ENCODE data around the gene U2SURP.

The U2SURP gene

DNA sequence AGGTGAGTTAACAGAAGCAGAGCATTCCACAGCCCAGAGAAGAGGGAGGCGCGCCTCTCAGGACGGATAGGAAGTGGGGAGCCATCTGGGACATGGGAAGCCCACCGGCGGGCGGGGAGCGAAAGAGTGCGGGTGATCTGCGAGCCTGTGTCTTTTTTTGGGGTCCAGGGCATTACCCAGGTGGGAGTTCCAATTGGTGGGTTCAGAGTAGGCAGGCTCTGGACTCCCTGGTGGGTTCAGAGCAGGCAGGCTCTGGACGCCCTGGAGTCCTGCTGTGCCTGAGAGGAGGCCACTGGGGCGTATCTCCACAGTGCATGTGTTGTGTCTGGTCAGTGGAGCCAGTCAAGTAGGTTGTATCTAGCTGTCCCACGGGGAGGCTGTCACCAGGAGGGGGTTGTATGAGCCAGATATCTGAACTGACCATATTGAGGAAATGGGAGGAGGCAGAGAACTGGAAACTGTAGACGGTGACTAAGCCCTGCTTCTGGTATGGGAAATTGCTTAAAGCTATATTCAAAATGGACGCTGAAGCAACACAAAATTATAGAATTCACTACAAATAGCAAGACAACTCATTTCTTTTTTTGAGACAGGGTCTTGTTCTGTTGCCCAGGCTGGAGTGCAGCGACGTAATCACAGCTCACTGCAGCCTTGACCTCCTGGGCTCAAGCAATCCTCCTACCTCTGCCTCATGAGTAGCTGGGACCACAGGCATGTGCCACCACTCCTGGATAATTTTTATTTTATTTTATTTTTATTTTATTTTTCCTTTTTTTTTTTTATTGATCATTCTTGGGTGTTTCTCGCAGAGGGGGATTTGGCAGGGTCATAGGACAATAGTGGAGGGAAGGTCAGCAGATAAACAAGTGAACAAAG, 83.7 kb downstream of the U2SURP start:
- Mint-ChIP-seq H3K36me3 (ENCODE audit: low read depth) (no peaks in the 10 kb centered on the region), H3K27ac (no peak overlapping the region), H3K4me1 (ENCODE audit: low read depth) (peaks cover 7% of the 10 kb centered on the region), H3K27me3 (no peaks in the 10 kb centered on the region), H3K9me3 (no peaks in the 10 kb centered on the region), H3K4me3 (no peak overlapping the region)

DNA sequence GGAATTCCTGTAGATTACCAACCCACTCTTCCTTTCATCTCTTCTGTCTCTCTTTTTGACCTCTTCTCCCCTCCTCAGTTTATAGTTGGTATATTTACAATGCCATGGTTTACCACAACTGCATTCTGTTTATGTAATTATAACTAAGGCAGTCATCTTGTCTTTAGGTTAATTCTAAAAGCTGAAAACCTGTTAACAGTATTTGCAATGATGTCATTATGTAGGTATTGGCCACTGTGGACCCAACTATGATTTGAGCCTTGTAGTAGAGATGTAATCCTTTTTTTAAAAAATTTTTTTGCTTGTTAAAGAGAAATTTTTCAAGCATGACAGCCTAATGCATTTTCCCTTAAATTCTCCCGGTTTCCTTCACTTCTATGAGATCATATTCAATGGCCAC, 87.5 kb downstream of the U2SURP start:
- Mint-ChIP-seq H3K4me1 (ENCODE audit: low read depth) (no peaks in the 10 kb centered on the region), H3K9me3 (no peaks in the 10 kb centered on the region), H3K27me3 (no peaks in the 10 kb centered on the region), H3K4me3 (no peak overlapping the region), H3K27ac (no peak overlapping the region), H3K36me3 (ENCODE audit: low read depth) (no peaks in the 10 kb centered on the region)

DNA sequence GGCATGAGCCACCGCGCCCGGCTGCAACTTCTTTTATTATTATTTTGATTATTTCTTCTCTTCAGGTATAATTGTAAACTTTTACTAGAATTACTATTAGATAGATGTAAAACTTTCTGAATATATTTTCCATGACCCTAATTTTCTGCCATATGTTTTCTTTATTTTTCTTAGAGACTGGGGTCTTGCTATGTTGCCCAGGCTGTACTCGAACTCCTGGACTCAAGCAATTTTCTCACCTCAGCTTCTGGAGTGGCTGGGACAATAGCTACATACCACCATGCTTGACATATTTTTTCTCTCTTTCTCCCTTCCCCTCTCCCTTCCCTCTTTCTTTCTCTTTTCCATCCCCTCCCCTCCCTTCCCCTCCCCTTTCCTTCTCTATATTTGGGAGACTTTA, 88.6 kb downstream of the U2SURP start:
- Mint-ChIP-seq H3K36me3 (ENCODE audit: low read depth) (no peaks in the 10 kb centered on the region), H3K27ac (no peak overlapping the region), H3K4me3 (no peak overlapping the region), H3K27me3 (no peaks in the 10 kb centered on the region), H3K9me3 (no peaks in the 10 kb centered on the region), H3K4me1 (ENCODE audit: low read depth) (no peaks in the 10 kb centered on the region)

DNA sequence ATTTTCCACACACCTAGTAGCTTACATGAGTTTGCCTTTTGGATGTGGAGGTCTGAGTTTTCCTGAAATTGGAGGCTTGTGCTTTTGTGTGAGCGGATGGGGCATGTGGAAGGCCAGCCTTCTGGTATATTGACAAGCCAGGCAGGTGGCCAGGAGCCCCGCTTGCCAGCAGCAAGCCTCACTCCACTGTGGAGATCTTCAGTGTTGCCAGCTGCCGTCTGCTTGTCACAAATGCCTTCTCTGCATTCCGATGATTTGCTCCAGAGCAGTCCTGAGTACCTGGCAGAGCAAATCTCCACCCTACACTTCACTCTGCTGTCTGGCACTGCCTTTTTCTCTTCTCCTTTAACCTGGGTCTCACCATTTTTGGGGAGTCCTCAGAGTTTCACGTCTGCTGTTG, 89.1 kb downstream of the U2SURP start:
- H3K9me3 Mint-ChIP-seq = no peaks in the 10 kb centered on the region
- no peak overlapping the region for H3K4me3 Mint-ChIP-seq
- H3K27ac Mint-ChIP-seq = no peak overlapping the region
- no peaks in the 10 kb centered on the region for H3K4me1 Mint-ChIP-seq (ENCODE audit: low read depth)
- no peaks in the 10 kb centered on the region for H3K27me3 Mint-ChIP-seq
- H3K36me3 Mint-ChIP-seq (ENCODE audit: low read depth) = no peaks in the 10 kb centered on the region

DNA sequence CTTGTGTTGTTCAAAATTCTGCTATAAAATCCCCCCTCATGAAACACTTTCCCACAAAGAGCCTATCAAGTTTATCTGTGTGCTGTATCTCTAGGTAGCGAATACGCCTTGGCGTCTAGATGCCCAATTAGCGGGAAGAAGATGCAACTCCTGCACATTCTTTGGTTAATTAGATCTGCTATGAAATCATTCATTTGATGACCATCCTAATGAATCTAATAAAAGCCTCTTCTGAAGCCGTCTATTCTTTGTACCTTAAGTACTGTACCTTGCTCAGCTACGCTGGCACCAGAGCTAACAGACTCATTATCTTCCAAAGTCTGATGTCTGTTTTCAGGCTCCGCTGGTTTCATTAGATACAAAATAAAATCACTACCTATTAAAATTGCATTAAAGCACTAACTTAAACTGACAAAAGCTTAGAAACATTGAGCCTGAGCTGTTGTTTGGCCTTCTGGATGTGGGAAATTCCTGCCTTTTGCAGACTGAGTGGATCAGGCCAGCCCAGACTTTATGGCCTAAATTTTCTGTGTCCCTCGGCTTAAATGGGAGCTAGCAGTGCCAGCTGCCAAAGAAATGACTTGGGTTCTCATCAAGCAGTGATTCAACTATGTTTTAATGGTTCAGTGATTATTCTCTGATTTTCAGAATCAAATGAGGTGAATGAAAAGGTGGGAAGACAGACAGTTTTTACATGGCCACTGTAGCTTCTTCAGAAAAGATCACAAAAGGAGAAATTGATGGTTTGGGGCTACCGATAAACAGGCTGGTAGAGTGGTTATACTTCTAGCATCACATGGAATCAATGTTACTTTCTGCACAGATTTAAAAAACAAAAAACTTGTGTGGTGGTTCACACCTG, 89.8 kb downstream of the U2SURP start:
- H3K4me1 Mint-ChIP-seq (ENCODE audit: low read depth) = no peaks in the 10 kb centered on the region

DNA sequence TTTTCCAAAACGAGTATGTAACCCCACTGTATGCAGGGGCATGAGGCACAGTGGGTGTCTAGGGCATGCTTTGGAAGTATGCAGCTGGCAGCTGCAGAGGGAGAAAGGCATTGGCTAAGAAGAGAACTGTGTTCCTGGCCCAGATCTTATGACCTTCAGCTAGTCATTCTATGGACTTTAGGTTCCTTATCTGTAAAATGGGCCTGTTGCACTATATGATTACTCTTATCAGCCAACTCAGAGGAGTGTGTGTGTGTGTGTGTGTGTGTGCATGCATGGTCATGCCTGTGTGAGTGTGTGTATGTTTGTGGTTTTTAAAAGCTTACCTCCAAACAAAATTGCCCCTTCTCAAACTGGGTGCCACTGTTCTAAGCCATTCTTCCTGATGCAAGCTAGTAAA, 90.8 kb downstream of the U2SURP start:
- H3K27ac Mint-ChIP-seq = no peak overlapping the region
- no peaks in the 10 kb centered on the region for H3K27me3 Mint-ChIP-seq
- H3K9me3 Mint-ChIP-seq = no peaks in the 10 kb centered on the region
- no peaks in the 10 kb centered on the region for H3K4me1 Mint-ChIP-seq (ENCODE audit: low read depth)
- H3K4me3 Mint-ChIP-seq = no peak overlapping the region
- H3K36me3 Mint-ChIP-seq (ENCODE audit: low read depth) = no peaks in the 10 kb centered on the region

More for the DNA sequence above, 89.8 kb downstream of the U2SURP start:
- Mint-ChIP-seq H3K9me3 (no peaks in the 10 kb centered on the region), H3K27me3 (no peaks in the 10 kb centered on the region), H3K4me3 (no peak overlapping the region), H3K36me3 (ENCODE audit: low read depth) (no peaks in the 10 kb centered on the region), H3K27ac (no peak overlapping the region)

DNA sequence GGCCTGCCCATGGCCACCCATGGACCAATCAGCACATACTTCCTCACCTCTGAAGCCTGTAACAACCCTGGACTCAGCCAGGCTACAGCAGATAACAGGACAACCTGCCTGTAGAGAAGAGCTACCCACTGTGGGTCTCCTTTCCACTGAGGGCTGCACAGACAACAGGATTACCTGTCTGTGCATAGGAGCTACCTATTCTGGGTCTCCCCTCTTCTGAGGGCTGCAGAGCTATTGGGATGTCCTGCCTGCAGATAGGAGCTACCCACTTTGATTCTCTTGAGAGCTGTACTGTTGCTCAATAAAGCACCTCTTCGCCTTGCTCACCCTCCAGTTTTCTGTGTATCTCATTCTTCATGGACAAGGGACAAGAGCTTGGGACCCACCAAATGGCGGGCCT, 94.4 kb downstream of the U2SURP start:
- H3K4me1 Mint-ChIP-seq (ENCODE audit: low read depth) = no peaks in the 10 kb centered on the region
- no peaks in the 10 kb centered on the region for H3K27me3 Mint-ChIP-seq
- no peaks in the 10 kb centered on the region for H3K9me3 Mint-ChIP-seq
- no peak overlapping the region for H3K4me3 Mint-ChIP-seq
- no peaks in the 10 kb centered on the region for H3K36me3 Mint-ChIP-seq (ENCODE audit: low read depth)
- no peak overlapping the region for H3K27ac Mint-ChIP-seq

DNA sequence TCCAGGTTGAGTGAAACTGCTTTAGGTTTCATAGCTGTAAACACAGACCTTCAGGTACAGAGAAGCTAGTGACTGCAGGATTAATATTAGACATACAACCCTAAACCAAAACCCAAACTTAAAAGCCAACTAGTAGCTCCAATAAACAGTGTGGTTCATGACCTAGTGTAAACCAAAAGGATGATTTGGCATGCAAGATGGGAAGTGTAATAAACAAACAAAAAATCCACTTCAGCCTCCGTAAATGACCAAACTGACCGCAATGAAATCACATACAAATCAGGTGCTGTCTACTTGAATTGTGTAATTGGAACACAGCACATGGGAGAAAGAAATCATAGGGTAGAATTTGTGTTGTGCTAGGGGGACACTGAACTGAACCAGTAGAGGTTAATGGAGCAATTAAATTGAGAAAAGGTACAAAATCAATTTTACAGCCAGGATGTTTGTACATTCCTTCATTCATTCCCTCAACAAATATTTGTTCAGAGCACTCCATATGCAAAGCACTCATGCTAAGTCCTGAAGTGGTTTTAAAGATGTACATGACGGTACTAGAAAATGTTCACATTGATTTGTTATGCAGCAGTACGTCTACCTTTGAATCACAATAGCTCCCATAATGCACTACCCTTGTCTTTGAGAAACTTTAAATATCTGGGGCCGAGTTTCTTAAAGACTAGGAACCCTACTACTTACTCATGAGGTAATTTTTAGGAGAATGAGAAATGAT, 96.8 kb downstream of the U2SURP start:
- no peak overlapping the region for H3K27ac Mint-ChIP-seq
- no peak overlapping the region for H3K4me3 Mint-ChIP-seq
- H3K27me3 Mint-ChIP-seq = no peaks in the 10 kb centered on the region
- no peaks in the 10 kb centered on the region for H3K9me3 Mint-ChIP-seq
- no peaks in the 10 kb centered on the region for H3K4me1 Mint-ChIP-seq (ENCODE audit: low read depth)
- no peaks in the 10 kb centered on the region for H3K36me3 Mint-ChIP-seq (ENCODE audit: low read depth)

DNA sequence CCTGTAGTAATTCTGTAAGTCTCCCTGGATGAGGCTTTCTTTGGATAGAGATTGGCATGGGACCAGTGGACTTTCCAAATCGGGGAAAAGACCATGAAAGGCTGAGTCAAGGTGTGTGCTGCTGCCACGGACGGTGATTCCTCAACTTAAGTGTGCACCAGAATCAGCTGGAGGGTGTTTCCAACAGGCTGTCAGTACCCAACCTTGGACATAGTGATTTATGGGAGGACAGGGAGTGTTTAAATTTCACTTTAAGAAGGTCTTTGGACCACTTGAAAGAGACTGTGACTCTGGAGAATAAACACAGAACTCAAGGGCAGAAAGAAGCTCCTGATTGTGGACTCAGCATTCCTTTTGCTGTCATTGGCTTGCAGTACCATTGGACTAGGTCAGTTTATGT, 97.8 kb downstream of the U2SURP start:
- Mint-ChIP-seq H3K27me3 (no peaks in the 10 kb centered on the region), H3K4me1 (ENCODE audit: low read depth) (no peaks in the 10 kb centered on the region), H3K9me3 (no peaks in the 10 kb centered on the region), H3K27ac (no peak overlapping the region), H3K36me3 (ENCODE audit: low read depth) (no peaks in the 10 kb centered on the region), H3K4me3 (no peak overlapping the region)

DNA sequence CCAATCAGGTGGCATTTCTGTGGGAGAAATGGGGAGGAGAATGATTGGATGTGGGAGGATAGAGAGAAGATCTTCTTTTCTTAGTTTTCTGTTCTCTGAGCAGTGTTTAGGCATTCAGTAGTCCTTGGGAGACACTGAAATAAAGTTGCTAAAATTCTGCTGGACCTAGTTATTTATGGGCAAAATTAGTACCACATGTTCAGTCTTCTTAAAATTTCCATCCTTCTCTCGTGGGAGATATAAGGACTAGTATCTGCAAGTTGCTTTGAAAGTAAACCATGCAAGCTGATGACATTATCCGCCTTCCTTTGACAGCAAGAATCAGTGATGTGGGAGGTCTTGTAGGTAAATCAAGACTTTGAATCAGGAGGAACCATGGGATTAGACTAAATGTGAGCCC, 98.3 kb downstream of the U2SURP start:
- peaks cover under 1% of the 10 kb centered on the region for H3K9me3 Mint-ChIP-seq
- no peaks in the 10 kb centered on the region for H3K4me1 Mint-ChIP-seq (ENCODE audit: low read depth)
- no peak overlapping the region for H3K27ac Mint-ChIP-seq
- peaks cover under 1% of the 10 kb centered on the region for H3K27me3 Mint-ChIP-seq
- no peak overlapping the region for H3K4me3 Mint-ChIP-seq
- peaks cover 2% of the 10 kb centered on the region for H3K36me3 Mint-ChIP-seq (ENCODE audit: low read depth)

DNA sequence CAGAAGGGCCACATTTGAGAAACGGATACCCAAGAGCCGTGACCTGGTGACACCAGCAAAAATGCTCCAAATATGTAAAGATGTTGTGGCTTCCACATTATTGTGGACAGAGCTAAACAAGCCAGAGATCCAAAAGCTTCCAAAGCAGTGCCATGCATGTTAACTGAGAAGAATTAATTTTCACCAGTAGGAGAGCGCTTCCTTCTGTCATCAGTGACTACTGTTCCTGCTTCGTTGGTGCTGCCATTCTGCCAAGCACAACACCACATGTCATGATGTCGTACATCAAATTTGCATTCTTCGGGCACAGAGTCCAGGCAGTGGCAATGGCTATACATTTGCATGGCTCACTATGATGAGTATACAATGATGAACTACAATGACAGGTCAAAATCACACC, 99.1 kb downstream of the U2SURP start:
- peaks cover 5% of the 10 kb centered on the region for H3K36me3 Mint-ChIP-seq (ENCODE audit: low read depth)
- H3K27me3 Mint-ChIP-seq = peaks cover 4% of the 10 kb centered on the region
- H3K4me1 Mint-ChIP-seq (ENCODE audit: low read depth) = no peaks in the 10 kb centered on the region
- H3K27ac Mint-ChIP-seq = no peak overlapping the region
- H3K9me3 Mint-ChIP-seq = peaks cover 4% of the 10 kb centered on the region
- no peak overlapping the region for H3K4me3 Mint-ChIP-seq

DNA sequence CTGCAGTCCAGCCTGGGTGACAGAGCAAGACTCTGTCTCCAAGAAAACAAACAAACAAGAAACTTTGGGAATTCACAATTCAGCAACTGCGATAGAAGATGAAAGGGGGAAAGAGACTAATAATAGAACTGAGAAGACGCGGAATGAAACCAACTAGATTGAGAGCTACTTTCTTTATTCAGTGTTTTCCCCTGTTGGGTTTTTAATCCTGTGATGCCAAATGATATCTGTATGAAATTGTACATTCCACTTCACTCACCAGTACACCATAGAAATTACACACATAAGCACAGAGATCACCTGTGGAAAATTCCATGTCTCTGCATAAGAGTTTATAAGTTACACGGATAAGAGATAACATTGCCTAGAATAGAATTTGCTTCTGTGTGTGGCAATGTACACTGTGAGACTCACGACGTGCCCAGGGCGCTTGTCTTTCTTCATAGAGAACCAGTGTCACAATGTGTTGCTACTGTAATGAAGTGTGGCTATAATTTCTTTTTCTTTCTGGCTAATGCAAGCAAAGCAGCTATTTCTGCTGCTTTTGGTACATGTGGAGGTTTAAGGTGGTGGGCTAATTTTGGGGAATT, 100.5 kb downstream of the U2SURP start:
- peaks cover 5% of the 10 kb centered on the region for H3K36me3 Mint-ChIP-seq (ENCODE audit: low read depth)
- peaks cover 4% of the 10 kb centered on the region for H3K27me3 Mint-ChIP-seq
- no peak overlapping the region for H3K4me3 Mint-ChIP-seq
- H3K27ac Mint-ChIP-seq = no peak overlapping the region
- peaks cover 10% of the 10 kb centered on the region for H3K9me3 Mint-ChIP-seq
- H3K4me1 Mint-ChIP-seq (ENCODE audit: low read depth) = no peaks in the 10 kb centered on the region

DNA sequence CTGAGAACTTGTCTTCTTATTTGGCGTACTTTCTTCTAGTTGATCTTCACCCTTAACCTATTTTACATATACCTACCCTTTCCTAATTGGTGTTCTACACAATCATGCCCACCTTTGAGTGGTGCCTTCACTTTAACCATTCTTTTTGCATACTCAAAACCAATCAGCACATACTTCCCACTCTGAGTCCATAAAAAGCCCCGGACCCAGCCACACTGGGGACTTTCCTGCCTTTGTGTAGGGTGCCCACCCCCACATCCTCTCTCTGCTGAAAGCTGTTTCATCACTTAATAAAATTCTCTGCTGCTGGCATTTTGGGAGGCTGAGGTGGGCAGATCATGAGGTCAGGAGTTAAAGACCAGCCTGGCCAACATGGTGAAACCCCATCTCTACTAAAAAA, 102.3 kb downstream of the U2SURP start:
- peaks cover 10% of the 10 kb centered on the region for H3K9me3 Mint-ChIP-seq
- H3K4me3 Mint-ChIP-seq = no peak overlapping the region
- no peaks in the 10 kb centered on the region for H3K4me1 Mint-ChIP-seq (ENCODE audit: low read depth)
- no peak overlapping the region for H3K27ac Mint-ChIP-seq
- peaks cover 5% of the 10 kb centered on the region for H3K36me3 Mint-ChIP-seq (ENCODE audit: low read depth)
- peaks cover 4% of the 10 kb centered on the region for H3K27me3 Mint-ChIP-seq

DNA sequence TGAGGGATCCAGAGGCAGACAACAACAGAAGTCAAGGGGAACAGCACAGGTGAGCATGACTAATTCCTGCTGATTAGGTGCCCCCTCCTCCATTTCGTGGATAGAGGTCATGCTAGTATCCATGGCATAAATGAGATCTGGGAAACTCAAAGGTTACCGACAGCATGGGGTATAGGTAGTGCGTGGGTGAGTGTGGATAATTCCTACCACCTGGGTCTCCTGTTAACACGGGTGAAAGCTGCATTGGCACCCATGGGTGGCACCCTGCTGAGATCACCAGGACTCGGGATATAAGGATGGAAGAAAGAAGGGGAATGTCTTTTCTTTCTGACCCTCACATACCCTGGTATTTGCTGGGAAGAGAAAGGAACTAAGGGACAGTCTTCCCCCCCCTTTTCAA, 103.8 kb downstream of the U2SURP start:
- no peaks in the 10 kb centered on the region for H3K4me1 Mint-ChIP-seq (ENCODE audit: low read depth)
- H3K27me3 Mint-ChIP-seq = peaks cover 4% of the 10 kb centered on the region
- H3K27ac Mint-ChIP-seq = no peak overlapping the region
- H3K9me3 Mint-ChIP-seq = peaks cover 10% of the 10 kb centered on the region
- H3K4me3 Mint-ChIP-seq = no peak overlapping the region
- H3K36me3 Mint-ChIP-seq (ENCODE audit: low read depth) = peaks cover 5% of the 10 kb centered on the region

Measured in stimulated activated naive CD8-positive, alpha-beta T cell treated with anti-CD3 and anti-CD28 coated beads, Interleukin-15, Interleukin-2, amounts not matched to agents 100 ng/mL and 50 ng/mL, for 24 hours (primary cell).